IMR-90 (cell line): Measurements from ENCODE around the gene GOLGA3. TPM values are rescaled to one million over a fixed set of nuclear protein-coding genes. Genes with fewer than 3 reads are reported as not detected.

ENCODE experiments used
- ATAC-seq: fragments of 200-7000 bp; cut with Tn5 transposase; 2 replicates; pipeline ENCODE4 v1.9.1; 2020; ENCODE audit warnings: low read depth, mild to moderate bottlenecking, moderate library complexity
- BruUV-seq: library from RNA; stranded (reverse); fragments of 400-500 nt; replicated peaks from 2 replicates; lab custom pipeline; 2021; lab: Mats Ljungman, UMichigan
- CTCF ChIA-PET: fragments of 300-600 bp; formaldehyde crosslinking; extraction: SDS; loops from one replicate; lab custom pipeline; 2021; ENCODE audit warnings: antibody characterized with exemption; lab: Yijun Ruan, JAX
- POLR2A ChIA-PET: fragments of 300-600 bp; sonication (Branson Sonifier 250); formaldehyde crosslinking; loops from one replicate; lab custom pipeline; 2022; ENCODE audit warnings: antibody characterized with exemption; ENCODE audit not compliant: unreplicated experiment; lab: Charles Lee
- DNase-seq: peaks from one replicate; pipeline ENCODE4 v3.0.0; 2013
- H2AFZ ChIP-seq: replicated peaks from 2 replicates; pipeline ENCODE3; 2013; ENCODE audit warnings: low read length, mild to moderate bottlenecking; ENCODE audit not compliant: poor library complexity
- H2AK5ac ChIP-seq: 2 replicates; pipeline ENCODE4 v1.6.1; 2013; ENCODE audit warnings: low read depth, low read length, inconsistent platforms
- H2AK9ac ChIP-seq: replicated peaks from 2 replicates; pipeline ENCODE3; 2013; ENCODE audit warnings: mild to moderate bottlenecking, low read depth, low read length, moderate library complexity; ENCODE audit not compliant: poor library complexity
- H2BK120ac ChIP-seq: 2 replicates; pipeline ENCODE4 v1.6.1; 2013; ENCODE audit warnings: low read depth, low read length, inconsistent platforms
- H2BK15ac ChIP-seq: 3 replicates; pipeline ENCODE4 v1.6.1; 2013; ENCODE audit warnings: low read depth, low read length, inconsistent platforms
- H2BK20ac ChIP-seq: 2 replicates; pipeline ENCODE4 v1.6.1; 2013; ENCODE audit warnings: low read depth, mild to moderate bottlenecking, inconsistent platforms, low read length, moderate library complexity
- H2BK5ac ChIP-seq: 2 replicates; pipeline ENCODE4 v1.6.1; 2013; ENCODE audit warnings: mild to moderate bottlenecking, low read depth, low read length, inconsistent platforms; ENCODE audit not compliant: poor library complexity, severe bottlenecking
- H3K14ac ChIP-seq: replicated peaks from 2 replicates; pipeline ENCODE4 v1.6.1; 2013; ENCODE audit warnings: low read depth, low read length, inconsistent platforms
- H3K18ac ChIP-seq: 2 replicates; pipeline ENCODE4 v1.6.1; 2013; ENCODE audit warnings: low read depth, low read length, control low read depth
- H3K23ac ChIP-seq: 2 replicates; pipeline ENCODE4 v1.6.1; 2013; ENCODE audit warnings: low read depth, low read length, inconsistent platforms
- H3K27ac ChIP-seq: 2 replicates; pipeline ENCODE4 v1.5.1; 2013; ENCODE audit warnings: mild to moderate bottlenecking, control low read depth, low read length; ENCODE audit not compliant: insufficient read depth
- H3K27me3 ChIP-seq: 2 replicates; pipeline ENCODE4 v1.6.1; 2013; ENCODE audit warnings: low read length; ENCODE audit not compliant: control insufficient read depth, insufficient read depth
- H3K36me3 ChIP-seq: 2 replicates; pipeline ENCODE4 v1.6.1; 2013; ENCODE audit warnings: low read length, mixed read lengths; ENCODE audit not compliant: control insufficient read depth, insufficient read depth
- H3K4ac ChIP-seq: 2 replicates; pipeline ENCODE4 v1.6.1; 2013; ENCODE audit warnings: low read depth, low read length, inconsistent platforms
- H3K4me1 ChIP-seq: 2 replicates; pipeline ENCODE4 v1.6.1; 2013; ENCODE audit warnings: low read length, mixed read lengths; ENCODE audit not compliant: control insufficient read depth, insufficient read depth
- H3K4me2 ChIP-seq: 2 replicates; pipeline ENCODE4 v1.6.1; 2013; ENCODE audit warnings: low read depth, mild to moderate bottlenecking, control low read depth, low read length, moderate library complexity
- H3K4me3 ChIP-seq: 2 replicates; pipeline ENCODE4 v1.5.1; 2013; ENCODE audit warnings: low read depth, mild to moderate bottlenecking, control low read depth, low read length, moderate library complexity; ENCODE audit not compliant: insufficient read depth
- H3K56ac ChIP-seq: 2 replicates; pipeline ENCODE4 v1.6.1; 2013; ENCODE audit warnings: low read length, inconsistent platforms; ENCODE audit not compliant: insufficient read depth; ENCODE audit errors: extremely low read depth
- H3K79me1 ChIP-seq, 2 experiments: 2 replicates each; pipeline ENCODE4 v1.6.1; 2013; ENCODE audit warnings: low read length in 2 of 2, inconsistent platforms in 1 of 2, low read depth in 1 of 2
- H3K9ac ChIP-seq: 2 replicates; pipeline ENCODE4 v1.6.1; 2013; ENCODE audit warnings: low read depth, low read length, control low read depth
- H3K9me1 ChIP-seq: 2 replicates; pipeline ENCODE4 v1.6.1; 2013; ENCODE audit warnings: low read length, inconsistent platforms; ENCODE audit not compliant: insufficient read depth
- H3K9me3 ChIP-seq: 2 replicates; pipeline ENCODE4 v1.6.1; 2013; ENCODE audit warnings: low read length; ENCODE audit not compliant: control insufficient read depth, insufficient read depth
- H4K20me1 ChIP-seq: 2 replicates; pipeline ENCODE4 v1.6.1; 2013; ENCODE audit warnings: low read length, inconsistent platforms; ENCODE audit not compliant: insufficient read depth
- H4K5ac ChIP-seq: 2 replicates; pipeline ENCODE4 v1.6.1; 2013; ENCODE audit warnings: mild to moderate bottlenecking, low read depth, low read length, control low read depth
- H4K8ac ChIP-seq, 2 experiments: 2 replicates each; pipeline ENCODE4 v1.6.1; 2013; ENCODE audit warnings: low read depth in 2 of 2, low read length in 2 of 2, control low read depth in 1 of 2, inconsistent platforms in 1 of 2
- H4K91ac ChIP-seq: 2 replicates; pipeline ENCODE4 v1.6.1; 2013; ENCODE audit warnings: low read depth, low read length, inconsistent platforms; ENCODE audit not compliant: insufficient read depth
- BHLHE40 ChIP-seq: fragments of 150-350 bp; IDR thresholded peaks from 2 replicates; pipeline ENCODE4 v1.6.1; 2016; ENCODE audit warnings: mild to moderate bottlenecking, low read depth, low read length
- CHD1 ChIP-seq: IDR thresholded peaks from 2 replicates; pipeline ENCODE4 v1.6.1; 2012; ENCODE audit warnings: low read depth, low read length, improper control_type of control experiment
- CTCF ChIP-seq: conservative IDR thresholded peaks from 2 replicates; pipeline ENCODE4 v1.5.1; 2012; ENCODE audit warnings: mild to moderate bottlenecking, low read depth, low read length, improper control_type of control experiment
- FOS ChIP-seq: fragments of 150-350 bp; IDR thresholded peaks from 2 replicates; pipeline ENCODE4 v1.6.1; 2016; ENCODE audit warnings: low read depth, low read length
- MAFK ChIP-seq: IDR thresholded peaks from 2 replicates; pipeline ENCODE4 v1.6.1; 2012; ENCODE audit warnings: low read depth, low read length, improper control_type of control experiment
- MAZ ChIP-seq: IDR thresholded peaks from 2 replicates; pipeline ENCODE4 v1.6.1; 2012; ENCODE audit warnings: low read depth, mild to moderate bottlenecking, low read length, improper control_type of control experiment, moderate library complexity, borderline replicate concordance
- MXI1 ChIP-seq: IDR thresholded peaks from 2 replicates; pipeline ENCODE4 v1.6.1; 2012; ENCODE audit warnings: low read depth, mild to moderate bottlenecking, low read length, moderate library complexity, borderline replicate concordance
- NFE2L2 ChIP-seq: fragments of 150-350 bp; IDR thresholded peaks from 2 replicates; pipeline ENCODE4 v1.6.1; 2016; ENCODE audit warnings: low read depth, mild to moderate bottlenecking, low read length
- RCOR1 ChIP-seq: IDR thresholded peaks from 2 replicates; pipeline ENCODE4 v1.6.1; 2012; ENCODE audit warnings: mild to moderate bottlenecking, low read length, improper control_type of control experiment; ENCODE audit not compliant: insufficient replicate concordance
- RFX5 ChIP-seq: IDR thresholded peaks from 2 replicates; pipeline ENCODE4 v1.8.0; 2012; ENCODE audit warnings: low read depth, mild to moderate bottlenecking, low read length, moderate library complexity
- SMC3 ChIP-seq: fragments of 150-350 bp; IDR thresholded peaks from 2 replicates; pipeline ENCODE4 v1.6.1; 2016; ENCODE audit warnings: low read depth, mild to moderate bottlenecking, antibody characterized with exemption, low read length, moderate library complexity
- USF2 ChIP-seq: fragments of 150-350 bp; IDR thresholded peaks from 2 replicates; pipeline ENCODE4 v1.6.1; 2017; ENCODE audit warnings: mild to moderate bottlenecking, antibody characterized with exemption, low read length, low read depth
- WGBS, 2 experiments: methylation state at CpG; one replicate each; pipeline versions ENCODE4 v1.1.5 to v1.1.7; 2013; ENCODE audit warnings: missing lambda C conversion rate in 2 of 2; ENCODE audit not compliant: insufficient read length in 1 of 2; ENCODE audit errors: extremely low coverage in 2 of 2; 5-methylcytosine and 5-hydroxymethylcytosine counted together
- dilution Hi-C: fragments of 300-500 bp; cut with HindIII; formaldehyde crosslinking; loops from one replicate; pipeline ENCODE4 v1.14.3; 2018; ENCODE audit warnings: low sequenced_read_pairs; ENCODE audit not compliant: unreplicated experiment
- in situ Hi-C: fragments of 300-500 bp; cut with MboI; formaldehyde crosslinking; loops from 3 replicates; pipeline ENCODE4 v1.14.3; 2019; ENCODE audit warnings: low sequenced_read_pairs, inconsistent platforms, mixed read lengths
- intact Hi-C: fragments of 100-400 bp; cut with micrococcal nuclease; formaldehyde crosslinking; loops from 2 replicates; pipeline ENCODE4 v1.10.0; 2022
- polyA plus RNA-seq, 3 experiments: library from polyadenylated mRNA; depleted of rRNA; stranded (reverse); fragments of >200 nt; gene quantifications; 2 replicates each; pipeline ENCODE4 v1.2.3, GENCODE V29; 2012; ENCODE audit warnings: low replicate concordance in 1 of 3
- total RNA-seq: library from RNA; depleted of rRNA; stranded (reverse); fragments of >200 nt; gene quantifications from 2 replicates; pipeline ENCODE4 v1.2.3, GENCODE V29; 2012

The GOLGA3 gene
- total and polyA plus RNA-seq, 2 of the 4 experiments (the other 2 are of a cell fraction): 39.6 to 99.8 TPM

- peak overlapping the region; percentile 51 for H2AFZ ChIP-seq
- peaks cover 8% of the 10 kb centered on the region for H3K9me1 ChIP-seq
- H3K27ac ChIP-seq: no peak overlapping the region
- H3K27me3 ChIP-seq: no peaks in the 10 kb centered on the region
- ChIA-PET POLR2A (no interaction called here), CTCF (no interaction called here)
- no peak overlapping the region for H2BK120ac ChIP-seq
- H2AK5ac ChIP-seq: no peak overlapping the region
- TF ChIP-seq MXI1 (no peak), CHD1 (no peak), RCOR1 (no peak), BHLHE40 (no peak), FOS (no peak), SMC3 (no peak), CTCF (no peak), MAZ (no peak), MAFK (no peak), NFE2L2 (no peak), USF2 (no peak), RFX5 (no peak)
- BruUV-seq: no TSS peak
- H4K8ac ChIP-seq: no peak overlapping the region
- H3K4ac ChIP-seq: 0 out of 2 replicates have a peak overlapping the region, but pooled peaks have one; percentile 79
- H2BK5ac ChIP-seq: peak overlapping the region; percentile 25
- no peak overlapping the region for H3K56ac ChIP-seq
- H3K4me2 ChIP-seq: 0 out of 2 replicates have a peak overlapping the region, but pooled peaks have one; percentile 27
- DNase-seq (no peak), ATAC-seq (no peak)
- H3K4me3 ChIP-seq: no peak overlapping the region
- no peak overlapping the region for H4K5ac ChIP-seq
- H3K23ac ChIP-seq: peak overlapping the region; percentile 71; the same call in 1 of the 2 replicates
- H4K20me1 ChIP-seq: peaks cover 68% of the 10 kb centered on the region
- no peak overlapping the region for H3K9ac ChIP-seq
- 0 out of 2 replicates have a peak overlapping the region, but pooled peaks have one; percentile 35 for H3K14ac ChIP-seq
- intact Hi-C loops: no loop called here
- in situ Hi-C loops: no loop called here
- peaks cover 7% of the 10 kb centered on the region for H3K36me3 ChIP-seq
- no peaks in the 10 kb centered on the region for H3K9me3 ChIP-seq
- no peak overlapping the region for H2BK20ac ChIP-seq
- peaks cover 5 to 42% of the 10 kb centered on the region in 2 experiments for H3K79me1 ChIP-seq
- WGBS, 2 experiments: no CpG with 5 or more reads among the region's 8 CpGs
- H2AK9ac ChIP-seq: peak overlapping the region; percentile 28
- peaks cover 2% of the 10 kb centered on the region; the same call in 1 of the 2 replicates for H3K4me1 ChIP-seq
- no peak overlapping the region for H3K18ac ChIP-seq
- 0 out of 2 replicates have a peak overlapping the region, but pooled peaks have one; percentile 32 for H4K91ac ChIP-seq
- dilution Hi-C loops: no loop called here
- H2BK15ac ChIP-seq: no peak overlapping the region
Observed at GRCh38 chr12:132759359-132759758, 69.3 kb downstream of the GOLGA3 start.
